Measurements from ENCODE around the gene DNM2.

The DNM2 gene

GRCh38 chr19:10768936-10769335, 51.1 kb downstream of the DNM2 start:
- no peak for DNase-seq (ENCODE audit: insufficient read length)
- no peak for TF ChIP-seq POLR2AphosphoS5 (IDR thresholded peaks at IDR 0.05; ENCODE audit: low read depth, low read length)
- TF ChIP-seq TAF1 (IDR thresholded peaks at IDR 0.05; ENCODE audit: borderline replicate concordance, low read depth, low read length) = no peak
- no peak for TF ChIP-seq POLR2A (IDR thresholded peaks at IDR 0.05; ENCODE audit: low read depth, low read length)
- no peak for FAIRE-seq

DNA sequence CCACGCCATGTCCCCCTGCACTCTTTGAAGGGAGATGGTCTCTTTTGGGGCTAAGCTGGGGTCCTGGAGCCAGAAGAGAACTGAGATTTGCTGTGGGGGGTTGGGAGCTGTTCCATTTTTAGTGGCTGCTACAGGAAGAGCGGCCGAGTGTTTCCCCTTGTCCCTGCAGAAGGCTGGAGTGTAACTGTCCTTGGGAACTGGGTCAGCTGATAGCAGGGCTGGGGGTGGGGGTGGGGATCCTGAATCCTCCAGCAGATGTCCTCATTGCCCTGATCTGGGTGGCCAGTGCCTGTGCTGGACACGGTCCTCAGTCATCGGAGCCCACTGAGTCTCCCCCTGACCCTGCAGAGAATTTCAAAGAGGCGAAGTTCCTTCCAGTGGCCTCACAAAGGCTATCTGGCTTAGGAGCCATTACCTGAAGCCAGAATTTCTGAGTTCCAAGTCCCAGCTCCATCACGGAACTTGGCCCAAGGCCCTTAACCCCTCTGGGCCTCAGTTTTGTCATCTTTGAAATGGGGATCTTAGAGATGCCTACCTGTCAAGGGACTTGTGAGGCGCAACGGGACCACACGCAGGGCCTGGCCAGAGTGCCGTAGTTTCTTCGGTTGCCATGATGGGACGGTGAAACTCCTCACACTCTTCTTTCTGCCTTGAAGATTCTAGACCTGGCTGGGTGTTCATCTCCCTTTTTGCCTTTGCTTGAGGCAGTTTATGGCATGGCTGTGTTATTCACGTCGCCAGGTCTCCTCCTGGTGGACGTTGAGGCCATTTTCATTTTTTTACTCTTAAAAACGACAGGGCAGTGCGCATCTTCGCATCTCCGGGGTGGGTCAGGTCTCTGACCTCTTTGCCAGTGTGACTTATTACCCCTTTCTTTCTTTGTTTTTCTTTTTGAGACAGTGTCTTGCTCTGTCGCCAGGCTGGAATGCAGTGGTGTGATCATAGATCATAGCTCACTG, 51.9 kb downstream of the DNM2 start:
- no peak for DNase-seq (ENCODE audit: insufficient read length)
- TF ChIP-seq POLR2AphosphoS5 (IDR thresholded peaks at IDR 0.05; ENCODE audit: low read depth, low read length) (no peak), TAF1 (IDR thresholded peaks at IDR 0.05; ENCODE audit: borderline replicate concordance, low read depth, low read length) (no peak), POLR2A (IDR thresholded peaks at IDR 0.05; ENCODE audit: low read depth, low read length) (no peak)
- no peak for FAIRE-seq

GRCh38 chr19:10773969-10774368, 56.1 kb downstream of the DNM2 start:
- TF ChIP-seq POLR2A (IDR thresholded peaks at IDR 0.05; ENCODE audit: low read depth, low read length) (no peak), POLR2AphosphoS5 (IDR thresholded peaks at IDR 0.05; ENCODE audit: low read depth, low read length) (no peak), TAF1 (IDR thresholded peaks at IDR 0.05; ENCODE audit: borderline replicate concordance, low read depth, low read length) (no peak)
- DNase-seq (ENCODE audit: insufficient read length) (no peak), FAIRE-seq (no peak)

GRCh38 chr19:10774893-10775292, 57.0 kb downstream of the DNM2 start:
- no peak for FAIRE-seq
- no peak for DNase-seq (ENCODE audit: insufficient read length)
- TF ChIP-seq POLR2AphosphoS5 (IDR thresholded peaks at IDR 0.05; ENCODE audit: low read depth, low read length) = no peak
- no peak for TF ChIP-seq TAF1 (IDR thresholded peaks at IDR 0.05; ENCODE audit: borderline replicate concordance, low read depth, low read length)
- no peak for TF ChIP-seq POLR2A (IDR thresholded peaks at IDR 0.05; ENCODE audit: low read depth, low read length)

GRCh38 chr19:10776900-10777650, 59.2 kb downstream of the DNM2 start:
- DNase-seq (ENCODE audit: insufficient read length) (no peak), FAIRE-seq (no peak)
- no peak for TF ChIP-seq POLR2A (IDR thresholded peaks at IDR 0.05; ENCODE audit: low read depth, low read length)
- TF ChIP-seq POLR2AphosphoS5 (IDR thresholded peaks at IDR 0.05; ENCODE audit: low read depth, low read length) = no peak
- no peak for TF ChIP-seq TAF1 (IDR thresholded peaks at IDR 0.05; ENCODE audit: borderline replicate concordance, low read depth, low read length)

GRCh38 chr19:10780368-10780767, 62.5 kb downstream of the DNM2 start:
- FAIRE-seq = no peak
- DNase-seq (ENCODE audit: insufficient read length) = no peak
- no peak for TF ChIP-seq POLR2AphosphoS5 (IDR thresholded peaks at IDR 0.05; ENCODE audit: low read depth, low read length)
- TF ChIP-seq TAF1 (IDR thresholded peaks at IDR 0.05; ENCODE audit: borderline replicate concordance, low read depth, low read length) = no peak
- TF ChIP-seq POLR2A (IDR thresholded peaks at IDR 0.05; ENCODE audit: low read depth, low read length) = no peak

GRCh38 chr19:10782795-10783194, 64.9 kb downstream of the DNM2 start:
- FAIRE-seq = no peak
- TF ChIP-seq POLR2A (IDR thresholded peaks at IDR 0.05; ENCODE audit: low read depth, low read length) = no peak
- TF ChIP-seq TAF1 (IDR thresholded peaks at IDR 0.05; ENCODE audit: borderline replicate concordance, low read depth, low read length) = no peak
- TF ChIP-seq POLR2AphosphoS5 (IDR thresholded peaks at IDR 0.05; ENCODE audit: low read depth, low read length) = no peak
- no peak for DNase-seq (ENCODE audit: insufficient read length)

DNA sequence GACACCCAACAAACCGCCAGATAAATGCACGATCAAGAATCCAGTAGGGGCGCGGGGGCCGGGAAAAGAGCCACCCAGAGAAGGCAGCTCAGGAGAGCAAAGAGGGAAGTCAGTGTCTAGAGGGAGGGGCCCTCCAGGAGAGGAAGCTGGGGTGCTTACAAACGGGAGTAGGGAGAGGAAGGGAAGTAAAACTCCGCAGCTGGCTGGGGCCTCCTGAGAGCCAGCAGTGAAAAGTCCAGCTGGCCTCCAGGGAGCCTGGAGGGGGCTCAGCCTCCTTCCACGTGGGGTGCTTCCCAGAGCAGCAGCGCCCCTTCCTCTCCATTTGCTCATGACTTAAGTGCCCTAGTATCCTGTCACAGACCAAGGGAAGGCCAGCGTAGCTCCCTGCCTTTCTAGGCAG, 66.4 kb downstream of the DNM2 start:
- DNase-seq (ENCODE audit: insufficient read length) (no peak), FAIRE-seq (no peak)
- TF ChIP-seq POLR2A (IDR thresholded peaks at IDR 0.05; ENCODE audit: low read depth, low read length) = no peak
- TF ChIP-seq POLR2AphosphoS5 (IDR thresholded peaks at IDR 0.05; ENCODE audit: low read depth, low read length) = no peak
- no peak for TF ChIP-seq TAF1 (IDR thresholded peaks at IDR 0.05; ENCODE audit: borderline replicate concordance, low read depth, low read length)

DNA sequence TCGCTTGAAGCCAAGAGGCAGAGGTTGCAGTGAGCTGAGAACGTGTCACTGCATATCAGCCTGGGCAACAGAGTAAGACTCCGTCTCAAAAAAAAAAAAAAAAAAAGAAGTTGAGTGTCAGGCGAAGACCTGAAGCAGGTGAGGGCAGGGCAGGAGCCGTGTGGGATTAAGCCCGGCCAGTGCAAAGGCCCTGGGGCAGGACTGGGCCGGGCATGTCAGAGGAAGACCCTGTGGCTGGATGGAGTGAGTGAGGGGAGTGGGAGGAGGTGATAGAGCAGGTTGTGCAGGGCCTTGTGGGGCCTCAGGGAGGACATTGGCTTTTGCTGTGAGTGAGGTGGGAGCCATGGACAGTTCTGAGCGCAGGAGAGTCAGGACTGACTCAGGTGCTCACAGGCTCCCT, 70.3 kb downstream of the DNM2 start:
- TF ChIP-seq POLR2A (IDR thresholded peaks at IDR 0.05; ENCODE audit: low read depth, low read length) = no peak
- TF ChIP-seq TAF1 (IDR thresholded peaks at IDR 0.05; ENCODE audit: borderline replicate concordance, low read depth, low read length) = no peak
- TF ChIP-seq POLR2AphosphoS5 (IDR thresholded peaks at IDR 0.05; ENCODE audit: low read depth, low read length) = no peak
- FAIRE-seq (no peak), DNase-seq (ENCODE audit: insufficient read length) (no peak)

DNA sequence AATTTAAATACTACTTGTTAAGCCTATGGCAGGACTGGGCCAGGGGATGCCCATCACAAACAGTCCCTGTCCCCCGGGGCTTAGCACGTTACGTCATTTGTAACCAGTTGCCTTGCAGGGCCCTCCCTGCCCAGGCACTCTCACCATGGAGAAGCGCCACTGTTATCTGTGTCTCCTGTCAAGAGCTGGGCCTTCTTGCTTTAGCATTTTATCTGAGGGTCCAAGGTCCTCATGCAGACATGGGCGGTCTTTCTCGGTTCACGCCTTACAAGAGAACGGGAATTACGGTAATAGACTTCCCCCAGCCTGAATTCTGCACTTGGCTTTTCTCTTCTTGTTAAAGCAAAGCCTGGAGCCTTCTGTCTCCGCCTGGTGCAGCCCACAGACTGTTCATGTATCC, 72.0 kb downstream of the DNM2 start:
- no peak for DNase-seq (ENCODE audit: insufficient read length)
- no peak for FAIRE-seq
- TF ChIP-seq POLR2A (IDR thresholded peaks at IDR 0.05; ENCODE audit: low read depth, low read length) (no peak), POLR2AphosphoS5 (IDR thresholded peaks at IDR 0.05; ENCODE audit: low read depth, low read length) (no peak), TAF1 (IDR thresholded peaks at IDR 0.05; ENCODE audit: borderline replicate concordance, low read depth, low read length) (no peak)

DNA sequence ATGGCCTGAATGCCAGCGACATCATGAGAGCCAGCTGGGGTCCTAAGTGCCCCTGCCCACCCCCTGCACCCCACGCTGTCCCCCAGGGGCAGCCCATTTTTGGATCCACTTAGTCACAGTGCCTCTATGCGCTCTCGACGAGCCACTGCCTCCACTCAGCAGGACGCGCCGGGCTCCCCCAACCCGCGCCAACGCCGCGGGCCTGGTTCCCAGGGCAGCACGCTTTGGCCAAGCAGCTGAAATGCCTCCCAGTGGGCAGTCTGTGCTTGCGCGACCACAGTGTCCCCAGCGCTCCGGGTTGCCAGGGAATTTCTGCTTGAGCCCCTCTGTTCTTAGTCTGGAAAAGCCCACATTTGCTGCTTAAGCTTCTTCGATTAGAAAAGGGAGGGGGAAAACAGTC, 78.8 kb downstream of the DNM2 start:
- TF ChIP-seq POLR2AphosphoS5 (IDR thresholded peaks at IDR 0.05; ENCODE audit: low read depth, low read length) (no peak), POLR2A (IDR thresholded peaks at IDR 0.05; ENCODE audit: low read depth, low read length) (no peak), TAF1 (IDR thresholded peaks at IDR 0.05; ENCODE audit: borderline replicate concordance, low read depth, low read length) (no peak)
- FAIRE-seq = no peak
- no peak for DNase-seq (ENCODE audit: insufficient read length)

Data from GM12892 (cell line).